Naive B cell (primary cell): ENCODE data around the gene DNAH1. TPM values are rescaled to one million over a fixed set of nuclear protein-coding genes. Genes with fewer than 3 reads are reported as not detected.

ENCODE experiments used
- ATAC-seq, 2 donors: fragments of 150-1000 bp; cut with Tn5 transposase; 2 replicates each; pipeline ENCODE4 v1.10.0; 2021; ENCODE audit warnings: low read depth in 2 of 2, mild to moderate bottlenecking in 2 of 2, moderate library complexity in 2 of 2
- DNase-seq: peaks from one replicate; pipeline ENCODE4 v3.0.0; 2022
- H3K27ac Mint-ChIP-seq, 6 donors: one replicate each; pipeline ENCODE4 v1.8.0; 2020 to 2022; ENCODE audit warnings: mild to moderate bottlenecking in 6 of 6, mixed read lengths in 6 of 6, moderate library complexity in 5 of 6, inconsistent platforms in 2 of 6
- H3K27me3 Mint-ChIP-seq, 3 donors: one replicate each; pipeline ENCODE4 v1.8.0; 2021 to 2022; ENCODE audit warnings: mixed read lengths in 3 of 3, mild to moderate bottlenecking in 1 of 3
- H3K36me3 Mint-ChIP-seq, 2 donors: one replicate each; pipeline ENCODE4 v1.8.0; 2020 to 2022; ENCODE audit warnings: mixed read lengths in 2 of 2, inconsistent platforms in 1 of 2, mild to moderate bottlenecking in 1 of 2
- H3K4me1 Mint-ChIP-seq, 3 donors: one replicate each; pipeline ENCODE4 v1.8.0; 2020 to 2022; ENCODE audit warnings: mixed read lengths in 3 of 3, inconsistent platforms in 1 of 3, mild to moderate bottlenecking in 1 of 3, moderate library complexity in 1 of 3
- H3K4me3 Mint-ChIP-seq, 8 donors: one replicate each; pipeline ENCODE4 v1.8.0; 2020 to 2022; ENCODE audit warnings: mild to moderate bottlenecking in 8 of 8, mixed read lengths in 8 of 8, moderate library complexity in 8 of 8, inconsistent platforms in 2 of 8
- H3K9me3 Mint-ChIP-seq, 7 donors: one replicate each; pipeline ENCODE4 v1.8.0; 2020 to 2022; ENCODE audit warnings: mixed read lengths in 7 of 7, mild to moderate bottlenecking in 5 of 7, inconsistent platforms in 2 of 7, moderate library complexity in 1 of 7
- polyA plus RNA-seq, 6 donors: library from polyadenylated mRNA; unstranded; fragments of 300-500 nt; fragmentation: Illumina TruSeq; gene quantifications; one replicate each; pipeline ENCODE4 v1.2.3, GENCODE V29; 2021; ENCODE audit warnings: low read depth in 6 of 6

The DNAH1 gene
- polyA plus RNA-seq, 6 donors from 2014 or later, result 0.45 to 1.6 (median 0.65) TPM; not detected in 1

DNA sequence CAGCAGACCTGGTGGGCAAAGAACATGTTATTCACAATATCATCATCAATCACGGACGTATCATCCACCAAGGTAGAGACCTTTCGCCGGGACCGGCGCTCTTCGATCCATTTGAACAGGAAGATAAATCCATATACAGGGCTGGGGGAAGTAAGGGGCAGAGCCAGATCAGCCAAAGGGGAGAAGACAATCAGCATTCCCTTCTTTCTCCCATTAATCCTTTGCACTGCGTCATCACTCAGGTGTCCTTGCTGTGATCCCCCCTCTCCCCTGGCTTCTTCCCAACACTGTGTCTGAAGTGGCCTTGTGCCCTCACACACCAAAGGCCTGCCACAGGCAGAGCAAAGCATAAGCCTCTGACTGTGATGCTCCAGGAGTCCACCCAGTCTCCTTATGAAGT lies 92.3 kb downstream of the DNAH1 start:
- ATAC-seq (no peak), DNase-seq (no peak)
- Mint-ChIP-seq H3K9me3 (no peaks in the 10 kb centered on the region), H3K27ac (peak overlapping the region in 5 of 6 donors; percentile 17 to 99 (median 78)), H3K27me3 (no peaks in the 10 kb centered on the region), H3K4me3 (peak overlapping the region; percentile 80 to 97 (median 90)), H3K36me3 (peaks cover 0 to 10% of the 10 kb centered on the region in 2 donors), H3K4me1 (peaks cover 22 to 32% (median 30%) of the 10 kb centered on the region in 3 donors)

DNA sequence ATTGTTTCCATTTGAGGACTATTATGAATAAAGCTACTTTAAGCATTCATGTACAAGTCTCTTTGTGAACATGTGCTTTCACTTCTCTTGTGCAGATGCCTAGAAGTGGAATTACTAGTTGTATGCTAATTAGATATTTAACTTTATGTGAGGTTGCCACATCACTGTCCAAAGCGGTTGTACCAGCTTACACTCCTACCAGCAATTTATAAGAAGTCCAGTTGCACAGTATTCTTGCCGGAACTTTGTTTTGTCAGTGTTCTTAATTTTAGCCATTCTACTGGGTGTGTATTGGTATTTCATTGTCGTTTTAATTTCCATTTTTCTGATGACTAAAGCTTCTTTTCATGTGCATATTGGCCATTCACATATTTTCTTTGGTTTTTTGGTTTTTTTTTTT lies 99.7 kb downstream of the DNAH1 start:
- H3K36me3 Mint-ChIP-seq, result no peaks in the 10 kb centered on the region
- no peaks in the 10 kb centered on the region for H3K27me3 Mint-ChIP-seq
- H3K9me3 Mint-ChIP-seq, result no peaks in the 10 kb centered on the region
- DNase-seq (no peak), ATAC-seq (no peak)
- peaks cover 9 to 15% (median 11%) of the 10 kb centered on the region in 3 donors for H3K4me1 Mint-ChIP-seq
- H3K27ac Mint-ChIP-seq, result no peak overlapping the region
- peak overlapping the region in 1 of 8 donors; percentile 56 for H3K4me3 Mint-ChIP-seq

DNA sequence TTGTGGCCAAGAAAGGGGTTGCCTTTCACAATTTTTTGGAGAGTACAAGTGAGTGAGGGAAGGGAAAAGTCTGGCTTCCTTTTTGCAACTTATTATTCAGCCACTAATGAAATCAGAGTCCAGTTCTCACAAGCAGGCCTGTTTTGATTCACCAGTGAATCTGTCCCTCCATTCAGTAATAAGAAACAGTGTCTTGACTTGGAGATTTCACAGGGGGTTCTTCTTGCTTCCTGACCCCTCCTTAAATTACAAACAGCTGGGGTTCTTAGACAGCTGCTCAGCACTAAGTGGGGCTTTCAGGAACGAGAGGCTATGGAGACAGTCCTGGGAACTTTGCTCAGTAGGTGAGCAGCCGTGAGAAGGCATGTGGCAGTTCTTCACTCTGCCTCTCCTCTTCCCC lies 104.3 kb downstream of the DNAH1 start:
- H3K9me3 Mint-ChIP-seq, result no peaks in the 10 kb centered on the region
- DNase-seq (no peak), ATAC-seq (no peak)
- no peaks in the 10 kb centered on the region for H3K27me3 Mint-ChIP-seq
- no peaks in the 10 kb centered on the region for H3K36me3 Mint-ChIP-seq
- no peaks in the 10 kb centered on the region for H3K4me1 Mint-ChIP-seq
- no peak overlapping the region for H3K4me3 Mint-ChIP-seq
- no peak overlapping the region for H3K27ac Mint-ChIP-seq

DNA sequence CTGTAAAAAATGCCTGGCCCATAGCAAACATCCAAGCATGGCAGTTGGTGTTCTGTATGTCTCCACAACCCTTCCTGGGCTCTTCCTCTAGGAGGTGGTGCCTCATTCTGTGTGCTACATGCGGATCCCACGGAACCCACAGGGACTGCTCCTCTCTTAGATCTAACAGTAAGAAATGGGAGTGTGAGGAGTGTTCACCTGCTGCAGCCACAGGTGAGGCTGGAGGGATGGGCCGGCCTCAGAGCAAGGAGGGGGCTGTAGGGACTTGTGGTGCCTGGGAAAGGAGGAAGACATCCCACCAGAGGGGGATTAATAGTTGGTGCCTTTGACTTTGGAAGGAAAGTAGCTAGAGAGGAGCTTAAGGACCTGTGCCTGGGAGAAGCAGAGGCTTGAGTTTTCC lies 106.5 kb downstream of the DNAH1 start:
- H3K27ac Mint-ChIP-seq, result no peak overlapping the region
- H3K27me3 Mint-ChIP-seq, result no peaks in the 10 kb centered on the region
- no peaks in the 10 kb centered on the region for H3K36me3 Mint-ChIP-seq
- DNase-seq (no peak), ATAC-seq (no peak)
- H3K4me1 Mint-ChIP-seq, result no peaks in the 10 kb centered on the region
- H3K4me3 Mint-ChIP-seq, result no peak overlapping the region
- no peaks in the 10 kb centered on the region for H3K9me3 Mint-ChIP-seq

DNA sequence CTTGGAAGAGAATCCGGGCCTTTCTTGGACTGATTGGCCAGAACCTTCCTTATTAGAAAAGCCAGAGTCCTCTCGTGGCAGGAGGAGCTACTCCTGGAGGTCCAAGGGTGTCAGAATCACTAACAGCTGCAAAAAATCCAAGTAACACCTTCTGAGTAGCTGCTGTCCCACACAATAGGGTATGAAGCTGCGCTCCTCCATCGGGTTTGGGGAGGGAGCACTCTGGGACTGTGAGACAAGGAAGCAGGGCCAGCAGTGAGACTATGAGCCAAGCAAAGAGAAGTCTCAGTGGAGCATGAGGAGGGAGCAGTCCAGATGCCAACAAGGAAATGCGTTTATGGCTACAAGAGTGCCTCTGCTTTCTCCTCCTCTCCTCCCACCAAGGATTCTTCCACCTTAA lies 107.1 kb downstream of the DNAH1 start:
- H3K36me3 Mint-ChIP-seq, result no peaks in the 10 kb centered on the region

DNA sequence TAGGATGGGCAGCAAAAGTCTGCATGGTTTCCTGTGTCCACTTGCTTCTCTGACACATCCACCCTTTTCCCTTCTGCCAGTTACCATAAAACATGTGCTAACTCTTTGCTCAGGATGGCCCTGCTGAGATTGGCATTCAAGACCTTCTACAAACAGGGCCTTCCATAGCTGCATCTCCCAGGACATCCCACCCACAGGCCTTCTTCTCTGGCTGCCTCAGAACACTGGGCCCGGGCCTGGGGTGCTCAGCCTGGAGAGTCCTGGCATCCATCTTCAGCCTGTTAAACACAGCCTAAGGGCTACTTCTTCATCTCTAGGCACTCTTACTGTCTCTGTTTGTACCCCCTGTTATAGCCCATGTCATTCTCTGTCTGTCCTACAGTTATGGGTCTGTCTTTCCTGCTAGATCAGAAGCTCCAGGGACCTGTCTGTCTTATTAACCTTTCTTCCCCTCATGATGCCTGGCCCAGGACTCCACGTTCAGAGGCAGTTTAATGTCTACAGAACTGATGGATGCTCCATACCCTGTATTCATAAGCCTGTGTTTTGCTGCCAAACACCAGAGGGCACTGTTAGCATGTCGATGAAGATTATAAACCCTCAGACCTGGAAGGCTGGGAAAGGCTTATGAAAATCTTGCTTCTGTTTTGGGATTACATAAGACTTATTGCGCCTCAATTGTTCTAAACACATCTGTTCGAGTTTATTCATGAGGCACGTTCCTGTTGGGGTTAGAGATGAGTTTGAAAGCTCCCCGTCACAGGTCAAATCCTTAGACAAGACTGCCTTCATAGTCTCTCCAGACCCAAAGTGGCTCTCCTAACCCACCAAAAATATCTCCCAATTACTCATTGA lies 112.3 kb downstream of the DNAH1 start:
- DNase-seq, result no peak
- ATAC-seq, result peak; percentile 43 to 66
- no peak overlapping the region for H3K27ac Mint-ChIP-seq
- no peaks in the 10 kb centered on the region for H3K4me1 Mint-ChIP-seq
- peaks cover 0 to 9% (median 0%) of the 10 kb centered on the region in 3 donors for H3K27me3 Mint-ChIP-seq
- H3K36me3 Mint-ChIP-seq, result no peaks in the 10 kb centered on the region
- no peak overlapping the region for H3K4me3 Mint-ChIP-seq
- H3K9me3 Mint-ChIP-seq, result no peaks in the 10 kb centered on the region

More for the DNA sequence above, 107.1 kb downstream of the DNAH1 start:
- DNase-seq, result no peak
- no peak overlapping the region for H3K27ac Mint-ChIP-seq
- H3K4me1 Mint-ChIP-seq, result no peaks in the 10 kb centered on the region
- ATAC-seq, result no peak
- no peak overlapping the region for H3K4me3 Mint-ChIP-seq
- H3K9me3 Mint-ChIP-seq, result no peaks in the 10 kb centered on the region
- peaks cover 0 to 2% (median 0%) of the 10 kb centered on the region in 3 donors for H3K27me3 Mint-ChIP-seq

DNA sequence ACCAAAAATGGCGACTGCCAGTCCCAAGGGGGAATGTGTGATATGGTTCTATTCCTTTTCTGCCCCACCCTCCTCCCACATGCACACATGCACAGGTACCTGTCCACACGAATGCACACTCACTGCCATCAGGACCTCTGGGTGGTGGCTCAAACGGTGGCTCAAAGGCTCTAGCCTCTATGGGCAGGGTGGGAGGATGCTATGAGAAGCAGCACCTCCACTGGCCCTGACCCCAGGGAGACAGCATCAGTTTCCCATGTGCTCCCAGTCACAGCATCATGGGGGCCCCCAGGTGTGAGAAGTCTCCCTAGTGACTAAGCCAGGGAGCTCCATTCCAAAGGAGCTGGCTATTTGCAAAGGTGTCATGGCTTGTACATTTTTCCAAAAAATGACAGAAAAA lies 112.9 kb downstream of the DNAH1 start:
- Mint-ChIP-seq H3K4me3 (no peak overlapping the region), H3K36me3 (no peaks in the 10 kb centered on the region), H3K27ac (no peak overlapping the region), H3K27me3 (peaks cover 0 to 9% (median 0%) of the 10 kb centered on the region in 3 donors), H3K9me3 (no peaks in the 10 kb centered on the region), H3K4me1 (no peaks in the 10 kb centered on the region)
- DNase-seq, result no peak
- no peak for ATAC-seq

DNA sequence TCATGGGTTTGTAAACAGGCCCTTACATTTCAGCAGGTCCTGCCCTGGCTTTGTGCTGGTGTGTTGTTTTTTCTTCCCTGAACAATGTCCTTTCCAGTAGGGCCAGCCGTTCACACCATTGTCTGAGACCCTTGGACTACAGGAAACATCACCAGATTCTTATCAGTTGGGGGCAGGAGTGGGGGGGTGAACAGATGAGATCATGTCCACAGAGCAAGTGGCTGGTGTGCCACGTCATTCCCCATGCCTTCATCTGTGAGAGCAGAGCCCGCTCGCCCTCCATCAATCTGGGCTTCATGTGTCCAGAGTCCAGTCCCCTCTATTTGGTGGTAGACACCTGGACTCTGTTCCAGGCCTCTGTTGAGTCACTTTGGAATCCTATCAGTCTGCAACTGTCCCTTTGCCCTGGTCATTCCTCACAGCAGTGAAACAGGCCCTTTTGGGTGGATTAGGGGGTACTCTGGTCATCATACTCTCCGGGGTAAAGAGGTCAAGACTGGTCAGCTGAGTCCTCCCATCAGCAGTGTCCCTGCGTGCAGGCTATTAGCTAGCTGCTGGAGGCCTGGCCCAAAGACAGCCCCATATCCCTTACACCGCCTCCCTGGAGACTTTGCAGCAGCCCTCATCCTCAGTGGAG lies 113.8 kb downstream of the DNAH1 start:
- no peaks in the 10 kb centered on the region for H3K36me3 Mint-ChIP-seq
- no peaks in the 10 kb centered on the region for H3K4me1 Mint-ChIP-seq
- H3K4me3 Mint-ChIP-seq, result peak overlapping the region in 1 of 8 donors; percentile 80
- no peak for ATAC-seq
- H3K9me3 Mint-ChIP-seq, result no peaks in the 10 kb centered on the region
- no peak overlapping the region for H3K27ac Mint-ChIP-seq
- DNase-seq, result no peak
- peaks cover 0 to 9% (median 0%) of the 10 kb centered on the region in 3 donors for H3K27me3 Mint-ChIP-seq

DNA sequence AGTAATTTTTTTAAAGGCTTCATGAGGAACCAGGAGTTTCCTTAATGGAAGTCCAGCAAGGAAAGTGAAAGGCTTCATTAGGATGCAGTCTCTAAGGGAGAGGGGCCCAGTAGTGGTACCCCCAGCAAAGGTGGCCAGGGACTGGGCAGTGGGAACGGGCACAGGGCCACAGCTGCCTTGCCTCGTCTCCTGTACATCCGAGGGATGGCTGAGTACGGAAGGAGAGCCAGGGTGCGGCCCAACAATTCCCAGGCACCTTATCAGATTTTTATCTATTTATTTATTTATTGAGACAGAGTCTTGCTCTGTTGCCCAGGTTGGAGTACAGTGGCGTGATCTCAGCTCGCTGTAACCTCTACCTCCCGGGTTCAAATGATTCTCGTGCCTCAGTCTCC lies 114.3 kb downstream of the DNAH1 start:
- Mint-ChIP-seq H3K27me3 (peaks cover 0 to 9% (median 0%) of the 10 kb centered on the region in 3 donors), H3K9me3 (no peaks in the 10 kb centered on the region), H3K4me3 (no peak overlapping the region), H3K27ac (no peak overlapping the region), H3K4me1 (no peaks in the 10 kb centered on the region), H3K36me3 (no peaks in the 10 kb centered on the region)
- ATAC-seq (no peak), DNase-seq (no peak)

DNA sequence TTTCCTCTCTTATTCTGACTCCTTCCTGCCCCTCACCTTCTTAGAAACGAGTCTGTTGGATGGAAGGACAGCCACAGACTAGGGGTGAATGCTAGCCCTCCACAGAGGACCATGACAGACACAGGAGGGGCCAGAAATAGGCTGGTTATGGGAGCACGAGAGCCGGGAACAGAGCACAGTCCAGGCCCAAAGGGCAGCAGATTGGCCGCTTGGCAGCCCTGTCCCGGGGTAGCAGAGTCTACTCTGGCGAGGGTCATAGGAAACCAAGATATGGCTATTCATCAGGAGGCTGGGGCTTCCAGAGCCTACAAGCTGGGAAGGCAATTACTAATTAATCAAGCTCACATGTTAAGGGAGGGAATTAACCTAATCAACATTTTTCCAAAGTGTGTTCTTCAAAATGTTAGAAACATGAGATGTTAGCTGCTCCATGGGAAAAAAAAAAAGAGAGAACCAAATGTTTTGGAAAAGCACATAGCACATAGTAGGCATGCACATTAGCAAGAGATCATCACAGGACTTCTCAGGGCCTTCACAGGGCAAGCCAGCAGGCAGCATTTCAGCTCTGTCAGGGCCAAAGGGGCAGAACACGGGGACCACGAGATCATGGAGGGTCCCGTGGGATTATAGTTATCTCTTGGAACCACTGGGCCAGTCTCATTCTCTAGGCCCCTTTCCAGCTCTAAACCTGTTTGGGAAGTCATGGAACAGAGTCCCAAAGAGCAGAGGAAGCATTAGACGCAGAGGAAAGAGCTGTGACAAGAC lies 115.5 kb downstream of the DNAH1 start:
- ATAC-seq, result no peak
- H3K4me3 Mint-ChIP-seq, result peak overlapping the region in 1 of 8 donors; percentile 12
- peak overlapping the region in 1 of 6 donors; percentile 66 for H3K27ac Mint-ChIP-seq
- no peaks in the 10 kb centered on the region for H3K9me3 Mint-ChIP-seq
- peaks cover 0 to 9% (median 8%) of the 10 kb centered on the region in 3 donors for H3K27me3 Mint-ChIP-seq
- H3K4me1 Mint-ChIP-seq, result no peaks in the 10 kb centered on the region
- no peak for DNase-seq
- H3K36me3 Mint-ChIP-seq, result no peaks in the 10 kb centered on the region

DNA sequence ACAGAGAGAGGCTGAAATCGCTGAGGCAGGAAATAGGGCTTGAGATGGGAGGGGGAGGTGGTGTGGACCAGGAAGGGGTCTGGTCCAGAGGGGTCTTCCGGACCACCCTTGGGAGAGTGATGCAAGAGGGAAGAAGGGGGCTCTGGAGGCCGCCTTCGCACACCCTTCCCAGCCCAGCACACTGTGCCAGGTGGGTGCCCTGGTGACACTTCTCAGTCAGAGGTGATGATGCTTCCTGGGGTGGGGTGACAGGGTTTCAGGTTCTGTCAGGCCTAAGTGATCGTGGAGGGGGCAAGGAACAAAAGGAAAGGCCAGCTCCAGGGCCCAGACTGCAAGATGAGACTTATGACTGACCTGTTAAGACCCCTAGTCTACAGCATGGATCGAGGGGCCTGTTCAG lies 116.1 kb downstream of the DNAH1 start:
- Mint-ChIP-seq H3K27me3 (peaks cover 0 to 9% (median 8%) of the 10 kb centered on the region in 3 donors), H3K27ac (peak overlapping the region in 1 of 6 donors; percentile 66), H3K4me3 (peak overlapping the region in 1 of 8 donors; percentile 12), H3K9me3 (no peaks in the 10 kb centered on the region), H3K36me3 (no peaks in the 10 kb centered on the region), H3K4me1 (no peaks in the 10 kb centered on the region)
- ATAC-seq, result no peak
- no peak for DNase-seq

DNA sequence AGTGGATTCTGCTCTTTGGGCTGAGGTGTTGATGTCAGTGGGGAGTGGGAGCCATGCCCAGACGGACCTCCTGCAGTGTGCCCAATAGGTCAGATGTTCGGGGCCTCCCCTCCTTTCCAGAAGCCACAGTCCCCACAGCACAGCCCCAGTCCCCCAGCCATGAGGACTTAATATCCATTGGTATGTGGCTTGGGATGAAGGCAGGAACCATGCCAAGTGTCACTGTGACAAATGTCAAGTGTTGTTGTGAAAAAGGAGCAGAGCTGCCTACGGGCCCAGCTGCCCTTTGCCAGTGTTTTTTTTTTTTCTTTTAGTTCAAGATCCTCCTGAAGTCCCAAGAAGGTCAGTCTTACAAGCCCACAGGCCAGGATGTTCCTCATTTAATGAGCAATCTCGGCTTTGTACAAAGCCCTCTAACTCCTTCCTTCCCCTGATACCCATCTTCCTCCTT lies 116.6 kb downstream of the DNAH1 start:
- Mint-ChIP-seq H3K9me3 (no peaks in the 10 kb centered on the region), H3K36me3 (no peaks in the 10 kb centered on the region), H3K4me1 (no peaks in the 10 kb centered on the region), H3K4me3 (no peak overlapping the region), H3K27ac (peak overlapping the region in 1 of 6 donors; percentile 15), H3K27me3 (peaks cover 0 to 9% (median 8%) of the 10 kb centered on the region in 3 donors)
- DNase-seq (no peak), ATAC-seq (no peak)

DNA sequence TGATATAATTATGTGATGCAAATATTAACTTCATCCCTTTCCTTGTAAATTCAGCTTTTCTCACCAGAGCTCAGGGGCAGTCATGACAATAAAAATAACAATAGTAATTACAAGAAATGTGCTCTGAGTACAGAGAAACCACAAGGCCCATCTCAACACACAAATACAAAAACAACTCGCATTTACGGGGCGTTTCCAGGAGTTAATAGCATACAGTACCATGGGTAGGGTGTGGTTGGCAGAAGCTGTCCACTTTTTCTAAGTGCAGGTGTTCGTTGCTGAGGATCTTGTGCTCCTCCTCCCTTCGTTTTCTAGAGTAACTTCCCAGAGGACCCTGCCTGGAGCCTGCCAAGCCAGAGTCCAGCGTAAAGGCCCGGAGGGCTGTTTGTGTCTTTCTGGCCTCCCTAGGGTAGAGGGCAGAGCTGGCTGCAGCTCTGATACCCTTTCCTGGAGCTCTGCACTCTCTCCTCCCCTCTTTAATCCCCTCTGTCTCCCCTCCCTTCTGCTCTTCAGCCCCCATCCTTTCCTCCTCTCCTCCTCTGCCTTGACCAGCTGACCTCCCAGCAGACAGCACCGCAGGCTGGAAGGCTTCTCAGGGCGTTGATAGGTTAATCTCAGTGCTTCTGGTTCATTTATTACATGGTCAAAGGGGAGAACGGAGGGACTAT lies 117.3 kb downstream of the DNAH1 start:
- H3K27me3 Mint-ChIP-seq, result peaks cover 0 to 8% (median 5%) of the 10 kb centered on the region in 3 donors
- no peak overlapping the region for H3K4me3 Mint-ChIP-seq
- no peaks in the 10 kb centered on the region for H3K4me1 Mint-ChIP-seq
- H3K36me3 Mint-ChIP-seq, result no peaks in the 10 kb centered on the region
- ATAC-seq, result no peak
- no peak overlapping the region for H3K27ac Mint-ChIP-seq
- DNase-seq, result no peak
- no peaks in the 10 kb centered on the region for H3K9me3 Mint-ChIP-seq
